Left cardiac atrium (tissue), 4 donors: ENCODE data around the gene EPHA8. TPM values are rescaled to one million over a fixed set of nuclear protein-coding genes. Genes with fewer than 3 reads are reported as not detected.

Experiments
- ATAC-seq, 2 donors: fragments of 200-7000 bp; cut with Tn5 transposase; one replicate each; pipeline ENCODE4 v1.9.1; 2020; ENCODE audit warnings: mild to moderate bottlenecking in 2 of 2, moderate library complexity in 2 of 2
- DNase-seq: peaks from one replicate; pipeline ENCODE4 v3.0.0-alpha.2; 2020
- intact Hi-C, 2 donors: fragments of 100-400 bp; cut with DNase I; formaldehyde crosslinking; loops; one replicate each; pipeline versions ENCODE4 v1.14.1 to v1.15.1; 2022 to 2023
- total RNA-seq, 2 donors: library from RNA; stranded (reverse); fragmentation: NEBNext Ultra II Directional; extraction: Animal tissue kit (Norgen Biotek cat#: 25700); gene quantifications; one replicate each; pipeline ENCODE4 v1.2.1, GENCODE V29; 2021
- donor health status: DM: no; HTN: yes; CAD: no.
- donor health status: DM: no; HTN: yes; CAD: no; lungs with severe emphysema.
- donor health status: DM: yes; HTN: yes; CAD: no.
- donor health status: Dilated cardiomyopathy.

The EPHA8 gene
- total RNA-seq, 2 donors from 2014 or later = not detected

DNA sequence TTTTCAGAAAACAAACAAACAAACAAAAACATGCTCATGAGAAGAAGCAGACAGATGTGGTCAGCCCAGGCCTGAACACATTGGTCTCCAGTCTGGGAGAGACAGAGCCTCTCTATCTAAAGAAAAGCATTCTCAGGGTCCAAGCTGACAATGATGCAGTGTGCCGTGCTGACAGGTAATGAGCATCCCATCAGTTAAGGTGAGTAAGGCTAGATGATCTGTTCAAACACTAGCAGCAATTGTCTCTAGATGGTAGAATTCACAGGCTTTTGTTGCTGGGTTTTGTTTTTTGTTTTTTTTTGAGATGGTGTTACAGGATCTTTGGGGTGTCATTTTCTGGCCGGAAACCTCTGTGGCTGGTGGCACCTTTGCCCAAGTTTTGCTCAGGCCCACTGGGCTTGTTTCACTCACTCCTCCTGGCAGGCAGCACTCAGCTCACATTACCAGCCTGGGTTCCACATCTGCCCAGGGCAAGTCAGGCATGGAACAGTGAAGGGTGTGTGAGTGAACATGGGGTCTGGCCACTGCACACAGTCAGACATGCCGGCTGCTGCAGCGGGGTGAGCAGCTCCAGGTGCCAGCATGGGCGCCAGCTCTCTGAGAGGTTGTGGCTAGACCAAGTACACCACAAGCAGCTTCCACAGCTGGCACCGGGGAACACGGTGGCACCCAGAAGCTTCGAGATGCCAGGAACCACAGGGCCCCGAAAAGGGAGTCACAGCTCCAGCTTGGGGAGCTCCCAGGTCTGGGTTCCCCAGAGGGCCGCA, 70.6 kb downstream of the EPHA8 start:
- no peak for ATAC-seq
- no peak for DNase-seq
- intact Hi-C loops = loop anchor here in 1 of 2 donors (10.0 kb wide), 1 partner anchor 99 kb away; no protein-coding TSS in a partner anchor

DNA sequence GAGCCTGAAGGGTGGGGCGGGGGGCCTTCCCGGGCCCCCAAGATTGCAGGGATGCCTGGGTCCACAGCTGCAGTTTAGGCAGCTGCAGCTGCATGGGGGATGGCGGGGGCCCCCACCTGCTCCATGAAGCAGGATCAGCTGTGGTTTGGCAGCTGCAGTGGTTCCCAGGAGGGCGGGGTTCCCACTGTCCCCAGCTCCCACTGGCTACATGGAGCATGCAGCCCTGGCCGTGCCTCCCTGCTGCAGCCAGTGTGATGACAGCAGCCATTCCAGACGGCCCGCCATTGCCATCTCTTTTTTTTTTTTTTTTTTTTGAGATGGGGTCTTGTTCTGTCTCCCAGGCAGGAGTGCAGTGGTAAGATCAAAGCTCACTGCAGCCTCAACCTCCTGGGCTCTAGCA, 72.1 kb downstream of the EPHA8 start:
- ATAC-seq (peak in 1 of 2 donors; percentile 48), DNase-seq (no peak)
- intact Hi-C loops = loop anchor here in 1 of 2 donors (10.0 kb wide), 1 partner anchor 101 kb away; no protein-coding TSS in a partner anchor

DNA sequence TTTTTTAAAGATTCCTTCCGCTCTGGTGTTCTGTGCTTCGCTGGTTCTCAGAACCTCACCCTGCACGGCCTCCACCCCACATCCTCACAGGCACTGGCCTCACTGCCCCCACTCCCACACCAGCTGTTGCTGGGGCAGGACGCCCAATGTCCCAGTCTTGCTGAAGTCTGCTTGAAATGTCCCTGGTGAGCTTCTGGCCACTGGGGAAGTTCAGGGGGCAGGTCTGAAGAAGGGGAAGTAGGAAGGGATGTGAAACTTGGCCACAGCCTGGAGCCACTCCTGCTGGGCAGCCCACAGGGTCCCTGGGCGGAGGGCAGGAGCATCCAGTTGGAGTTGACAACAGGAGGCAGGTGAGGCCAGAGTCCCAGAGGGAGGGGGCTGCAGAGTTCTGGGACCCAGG, 73.1 kb downstream of the EPHA8 start, which contains the start of gene C1QA:
TSS of gene C1QA (plus strand) at position 276 of the 400 bp plus-strand sequence. CDS start 989 bp downstream, outside the sequence.
- intact Hi-C loops = loop anchor here in 1 of 2 donors (10.0 kb wide), 1 partner anchor 102 kb away; no protein-coding TSS in a partner anchor
- ATAC-seq = peak; percentile 73 to 85

DNA sequence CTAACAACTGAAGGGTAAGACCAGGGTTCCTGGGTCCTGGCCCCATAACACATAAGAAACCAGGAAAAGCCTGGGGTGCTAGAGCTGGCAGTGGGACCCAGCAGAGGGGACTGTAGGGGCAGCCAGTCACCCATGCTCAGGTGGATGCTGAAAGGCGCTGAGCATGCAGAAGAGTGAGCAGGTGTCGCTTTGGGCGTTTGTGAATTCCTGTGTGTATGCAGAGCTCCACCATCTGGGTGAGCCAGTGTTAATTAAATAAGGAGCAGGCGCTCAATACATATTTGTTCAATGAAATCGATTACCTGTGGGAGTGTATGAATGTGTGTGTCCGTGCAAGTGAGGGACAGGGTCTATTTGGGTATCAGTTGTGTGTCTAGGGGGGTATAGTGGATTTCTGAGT, 73.6 kb downstream of the EPHA8 start:
- intact Hi-C loops = loop anchor here in 1 of 2 donors (10.0 kb wide), 1 partner anchor 102 kb away; no protein-coding TSS in a partner anchor
- no peak for ATAC-seq
- no peak for DNase-seq

More for the DNA sequence above, 73.1 kb downstream of the EPHA8 start, which contains the start of gene C1QA:
- peak; percentile 59 for DNase-seq

DNA sequence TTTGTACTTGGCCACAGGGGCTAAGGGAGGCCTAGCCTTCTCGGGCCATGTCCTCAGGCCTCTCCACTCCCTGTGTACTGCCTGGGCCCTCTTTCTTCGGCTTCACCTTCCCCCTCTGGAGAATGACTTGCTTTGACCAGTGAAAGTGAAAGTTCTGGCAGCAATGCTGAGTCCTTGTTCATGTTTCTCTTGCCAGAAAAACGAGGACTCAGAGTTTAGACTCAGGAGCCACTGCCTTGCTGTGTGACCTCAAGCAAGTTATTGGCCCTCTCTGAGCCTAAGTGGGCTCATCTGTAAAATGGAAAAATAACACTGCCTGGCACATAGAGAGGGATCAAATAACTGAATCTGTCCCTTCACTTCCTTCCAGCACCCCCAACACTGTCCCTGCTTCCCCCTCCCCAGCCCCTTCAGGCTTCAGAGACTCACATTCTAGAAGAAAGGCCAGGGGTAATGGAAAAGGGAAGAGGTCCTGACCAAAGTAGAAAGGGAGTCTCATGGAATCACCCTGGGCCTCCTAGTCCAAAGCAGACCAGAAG, 74.7 kb downstream of the EPHA8 start:
- intact Hi-C loops = loop anchor here in 1 of 2 donors (10.0 kb wide), 1 partner anchor 103 kb away; no protein-coding TSS in a partner anchor
- no peak for ATAC-seq
- no peak for DNase-seq

DNA sequence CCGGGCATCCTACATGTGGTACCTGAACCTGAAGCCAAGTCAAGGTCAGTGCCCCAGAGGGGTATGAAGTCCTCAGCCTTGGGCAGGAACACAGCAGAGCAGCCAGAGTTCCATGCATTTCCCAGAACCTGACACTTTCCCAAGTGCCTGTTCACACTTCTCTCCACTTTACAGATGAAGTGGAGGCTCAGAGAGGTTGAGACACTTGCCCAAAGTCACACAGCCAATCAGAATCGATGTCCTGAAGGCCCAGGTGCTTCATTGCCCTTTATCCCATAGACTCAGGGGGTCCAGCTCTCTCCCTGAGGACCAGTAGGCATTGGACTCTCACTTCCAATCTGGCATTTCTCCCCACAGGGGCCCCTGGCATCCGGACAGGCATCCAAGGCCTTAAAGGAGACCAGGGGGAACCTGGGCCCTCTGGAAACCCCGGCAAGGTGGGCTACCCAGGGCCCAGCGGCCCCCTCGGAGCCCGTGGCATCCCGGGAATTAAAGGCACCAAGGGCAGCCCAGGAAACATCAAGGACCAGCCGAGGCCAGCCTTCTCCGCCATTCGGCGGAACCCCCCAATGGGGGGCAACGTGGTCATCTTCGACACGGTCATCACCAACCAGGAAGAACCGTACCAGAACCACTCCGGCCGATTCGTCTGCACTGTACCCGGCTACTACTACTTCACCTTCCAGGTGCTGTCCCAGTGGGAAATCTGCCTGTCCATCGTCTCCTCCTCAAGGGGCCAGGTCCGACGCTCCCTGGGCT, 75.4 kb downstream of the EPHA8 start:
- DNase-seq (no peak), ATAC-seq (no peak)
- intact Hi-C loops = loop anchor here in 1 of 2 donors (10.0 kb wide), 1 partner anchor 104 kb away; no protein-coding TSS in a partner anchor

DNA sequence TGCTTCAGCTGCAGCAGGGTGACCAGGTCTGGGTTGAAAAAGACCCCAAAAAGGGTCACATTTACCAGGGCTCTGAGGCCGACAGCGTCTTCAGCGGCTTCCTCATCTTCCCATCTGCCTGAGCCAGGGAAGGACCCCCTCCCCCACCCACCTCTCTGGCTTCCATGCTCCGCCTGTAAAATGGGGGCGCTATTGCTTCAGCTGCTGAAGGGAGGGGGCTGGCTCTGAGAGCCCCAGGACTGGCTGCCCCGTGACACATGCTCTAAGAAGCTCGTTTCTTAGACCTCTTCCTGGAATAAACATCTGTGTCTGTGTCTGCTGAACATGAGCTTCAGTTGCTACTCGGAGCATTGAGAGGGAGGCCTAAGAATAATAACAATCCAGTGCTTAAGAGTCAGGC, 76.0 kb downstream of the EPHA8 start:
- intact Hi-C loops = loop anchor here in 1 of 2 donors (10.0 kb wide), 1 partner anchor 104 kb away; no protein-coding TSS in a partner anchor
- ATAC-seq = no peak
- DNase-seq = no peak

DNA sequence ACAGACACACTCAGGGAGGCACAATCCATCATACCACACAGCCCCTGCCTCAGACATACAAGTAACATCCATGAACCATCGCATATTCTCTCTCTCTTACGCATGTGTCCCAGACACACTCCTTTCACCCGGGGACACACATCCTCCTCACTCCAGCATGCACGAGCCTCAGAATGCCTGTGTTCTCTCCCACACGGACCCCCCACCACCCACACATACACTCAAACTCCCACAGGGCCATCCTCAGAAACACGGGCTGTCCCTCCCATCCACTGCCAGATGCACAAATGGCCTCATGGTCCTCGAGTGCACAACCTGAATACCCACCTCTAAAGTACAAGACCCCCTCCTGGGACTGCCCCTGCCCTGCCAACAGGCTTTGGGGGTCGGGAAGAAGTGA, 78.0 kb downstream of the EPHA8 start:
- ATAC-seq (no peak), DNase-seq (no peak)
- intact Hi-C loops = no loop called here

DNA sequence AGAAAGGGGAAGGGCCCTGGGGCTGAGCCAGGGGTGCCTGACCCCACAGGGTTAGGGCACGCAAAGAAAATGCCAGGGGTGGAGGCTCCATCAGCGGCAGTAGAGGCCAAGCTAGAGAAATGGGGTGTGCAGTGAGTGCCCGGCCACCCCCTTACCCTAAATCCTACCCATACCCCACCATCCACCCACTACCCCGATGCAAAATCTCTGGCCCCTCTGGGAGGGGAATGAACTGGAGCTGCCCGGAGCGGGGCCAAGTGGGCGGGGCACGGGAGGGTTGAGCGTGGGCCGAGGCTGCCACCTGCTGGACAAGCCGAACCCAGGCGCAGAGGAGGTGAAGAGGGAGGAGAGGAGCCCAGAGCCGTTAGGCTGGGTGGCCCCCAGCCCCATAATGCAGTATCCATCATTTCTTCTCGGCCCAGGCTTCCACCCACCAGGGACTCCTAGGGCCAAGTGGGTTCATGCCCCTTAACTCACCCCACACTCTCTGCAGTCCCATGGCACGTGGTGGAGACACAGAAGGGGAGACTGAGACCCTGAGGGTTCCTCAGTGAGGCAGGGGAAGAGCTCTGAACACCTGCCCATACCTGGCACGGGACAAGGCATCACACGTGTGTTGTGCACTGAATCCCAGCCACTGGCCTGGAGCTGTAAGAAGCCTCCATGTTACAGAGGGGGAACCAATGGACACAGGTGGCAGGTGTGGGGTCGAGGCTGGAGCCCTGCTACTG, 78.8 kb downstream of the EPHA8 start:
- DNase-seq (peak; percentile 90), ATAC-seq (peak; percentile 79 to 88)
- intact Hi-C loops = loop anchor here (1.0 to 2.0 kb wide), 2 partner anchors 221 to 222 kb away; no protein-coding TSS in a partner anchor

DNA sequence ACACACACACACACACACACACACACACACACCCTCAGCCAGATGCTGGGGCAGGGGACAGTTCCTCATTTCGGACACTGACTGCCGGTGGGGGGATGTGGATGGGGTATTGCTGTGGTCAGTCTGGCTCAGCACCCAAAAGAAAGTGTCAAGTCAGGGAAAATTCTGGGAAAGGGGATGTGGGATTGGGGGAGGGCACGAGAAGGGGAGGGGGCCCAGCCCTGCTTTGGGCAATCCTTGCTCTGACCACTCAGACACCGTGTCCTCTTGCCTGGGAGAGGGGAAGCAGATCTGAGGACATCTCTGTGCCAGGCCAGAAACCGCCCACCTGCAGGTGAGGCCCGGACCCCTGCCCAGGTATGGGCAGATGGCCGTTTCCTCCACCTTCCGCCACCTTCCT, 80.1 kb downstream of the EPHA8 start, which contains the start of gene C1QC:
TSS of gene C1QC (plus strand) at position 253 of the 400 bp plus-strand sequence. CDS start 391 bp downstream, outside the sequence.
- peak; percentile 28 to 61 for ATAC-seq
- intact Hi-C loops = loop anchor here in 1 of 2 donors (2.0 kb wide), 1 partner anchor 223 kb away; no protein-coding TSS in a partner anchor
- DNase-seq = peak; percentile 55

DNA sequence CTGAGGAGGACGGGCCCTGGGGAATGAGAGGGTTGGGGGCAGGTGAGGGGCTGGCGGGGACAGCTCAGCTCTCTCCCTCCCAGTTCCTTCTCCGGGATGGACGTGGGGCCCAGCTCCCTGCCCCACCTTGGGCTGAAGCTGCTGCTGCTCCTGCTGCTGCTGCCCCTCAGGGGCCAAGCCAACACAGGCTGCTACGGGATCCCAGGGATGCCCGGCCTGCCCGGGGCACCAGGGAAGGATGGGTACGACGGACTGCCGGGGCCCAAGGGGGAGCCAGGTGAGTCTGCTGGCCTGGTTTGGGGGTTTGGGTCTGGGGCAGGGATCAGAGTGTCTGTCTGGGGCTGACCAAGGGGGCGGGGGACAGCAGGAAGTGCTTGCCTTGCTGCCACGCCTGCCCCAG, 80.6 kb downstream of the EPHA8 start:
- no peak for ATAC-seq
- DNase-seq = no peak
- intact Hi-C loops = loop anchor here in 1 of 2 donors (2.0 kb wide), 2 partner anchors 217 to 223 kb away; no protein-coding TSS in a partner anchor

DNA sequence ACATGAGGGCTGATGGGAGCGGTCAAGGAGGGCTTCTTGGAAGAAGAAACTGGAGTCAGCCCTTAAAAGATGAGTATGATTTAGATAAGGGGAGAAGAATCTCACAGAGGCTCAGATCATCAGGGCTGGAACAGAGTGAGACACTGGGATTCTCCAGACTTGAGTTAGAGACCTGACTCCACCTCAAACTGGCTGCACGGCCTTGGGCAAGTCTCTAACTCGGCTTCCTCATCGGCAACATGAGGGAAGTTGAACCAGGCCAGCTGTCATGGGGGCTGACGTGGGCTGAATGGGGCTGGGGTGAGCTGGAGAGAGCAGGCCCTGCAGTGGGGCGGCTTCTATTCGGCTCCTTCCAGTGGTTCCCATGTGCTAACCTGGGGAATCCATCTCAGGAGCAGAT, 82.6 kb downstream of the EPHA8 start:
- ATAC-seq (peak in 1 of 2 donors; percentile 11), DNase-seq (no peak)
- intact Hi-C loops = loop anchor here in 1 of 2 donors (2.0 kb wide), 1 partner anchor 219 kb away; no protein-coding TSS in a partner anchor

DNA sequence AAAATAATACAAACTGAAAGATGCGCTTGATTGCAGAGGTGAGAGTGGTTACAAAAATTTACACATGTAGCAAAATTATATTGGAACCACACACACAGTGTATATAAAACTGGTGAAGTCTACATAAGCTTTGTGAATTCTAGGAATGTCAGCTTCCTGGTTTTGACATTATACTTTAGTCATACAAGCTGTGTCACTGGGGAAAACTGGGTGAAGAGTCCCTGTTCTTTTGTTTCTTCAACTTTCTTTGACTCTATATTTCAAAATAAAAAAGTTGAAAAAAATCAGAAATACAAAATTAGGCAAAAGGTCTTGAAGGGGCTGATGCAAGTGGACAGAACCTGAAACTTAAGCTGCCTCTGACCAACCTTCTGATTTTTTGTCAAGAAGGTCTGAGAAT, 83.1 kb downstream of the EPHA8 start:
- no peak for DNase-seq
- intact Hi-C loops = no loop called here
- no peak for ATAC-seq

DNA sequence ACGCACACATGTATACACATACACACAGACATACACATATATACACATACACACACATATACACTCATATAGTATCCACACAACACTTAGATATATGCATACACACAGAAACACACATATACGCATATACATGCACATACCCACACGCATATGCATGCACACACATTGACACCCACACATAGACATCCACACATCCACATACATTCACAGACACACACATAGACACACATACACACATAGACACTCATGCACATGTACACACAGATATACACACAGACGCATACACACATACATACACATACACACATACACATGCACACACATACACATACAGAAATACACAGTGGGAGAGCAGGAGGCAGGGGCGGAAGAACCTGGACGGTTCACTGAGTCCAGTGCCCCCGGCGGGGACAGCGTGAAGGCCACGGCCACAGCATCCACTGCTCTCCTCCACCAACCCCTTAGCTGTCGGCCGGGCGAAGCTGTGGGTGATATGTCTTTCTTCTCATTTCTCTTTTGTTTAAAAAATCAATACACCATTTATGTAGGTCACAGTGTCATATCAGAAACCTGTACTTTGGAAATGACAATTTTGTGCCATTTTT, 86.9 kb downstream of the EPHA8 start:
- DNase-seq (no peak), ATAC-seq (no peak)
- intact Hi-C loops = no loop called here

DNA sequence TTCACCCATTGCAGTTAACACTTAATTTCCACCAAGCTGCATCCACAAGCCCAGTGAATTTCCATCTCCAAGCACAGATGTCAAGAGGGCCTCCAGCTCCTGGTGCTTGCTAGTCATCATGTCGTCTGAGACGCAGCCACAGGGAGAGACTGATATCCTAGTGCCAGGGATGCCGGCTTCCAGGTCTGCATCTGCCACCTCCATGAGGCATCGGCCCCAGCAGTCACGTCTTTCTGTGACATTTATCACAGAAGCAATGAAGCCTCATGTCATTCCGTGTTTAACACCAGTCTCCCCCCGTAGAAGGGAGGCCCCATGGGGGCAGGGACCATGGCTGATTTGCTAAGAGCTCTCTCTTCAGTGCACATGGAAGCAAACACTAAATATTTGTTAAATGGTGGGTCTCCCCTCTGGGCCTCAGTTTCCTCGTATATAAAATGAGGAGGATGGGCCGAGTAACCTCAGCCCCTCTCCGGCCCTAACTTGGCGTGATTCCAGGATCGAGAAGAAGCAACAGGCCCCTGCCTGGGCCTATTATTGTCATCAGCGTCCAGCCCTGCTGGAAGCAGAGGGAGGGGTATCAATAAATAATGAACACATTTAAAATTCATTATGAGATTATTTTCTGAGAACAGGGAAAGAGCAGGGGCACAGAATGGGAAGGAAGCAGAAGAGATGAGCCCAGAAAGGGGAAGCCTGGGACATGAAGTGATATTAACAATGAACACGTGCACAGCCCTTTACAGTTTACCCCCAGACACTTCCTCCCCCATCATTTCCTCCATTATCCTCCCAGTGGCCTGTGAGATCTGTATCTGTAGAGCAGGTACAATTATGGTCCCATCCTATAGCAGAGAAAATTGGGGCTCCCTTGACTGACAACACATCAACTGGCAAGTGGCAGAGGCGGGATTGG, 88.9 kb downstream of the EPHA8 start:
- intact Hi-C loops = no loop called here
- peak; percentile 50 to 67 for ATAC-seq
- no peak for DNase-seq

DNA sequence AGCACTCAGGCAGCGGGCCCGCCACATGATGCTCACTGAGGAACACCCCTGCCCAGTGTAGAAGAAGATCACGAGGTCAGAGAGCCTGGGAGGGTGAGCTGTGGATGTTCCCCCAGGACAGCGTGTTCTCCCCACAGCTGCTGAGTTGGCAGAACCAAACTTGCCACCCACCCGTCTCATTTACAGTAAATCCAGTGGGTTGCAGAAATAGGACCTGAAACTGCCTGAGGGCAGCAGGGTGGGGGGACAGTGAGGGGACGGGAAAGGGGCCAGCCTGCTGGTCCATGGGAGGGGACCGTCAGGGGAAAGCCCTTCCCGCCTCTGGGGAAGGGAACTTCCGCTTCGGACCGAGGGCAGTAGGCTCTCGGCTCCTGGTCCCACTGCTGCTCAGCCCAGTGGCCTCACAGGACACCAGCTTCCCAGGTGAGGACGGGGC, 89.6 kb downstream of the EPHA8 start, which contains the start of gene C1QB:
TSS of gene C1QB (plus strand) at position 356 of the 436 bp plus-strand sequence. CDS start 6,227 bp downstream, outside the sequence.
- intact Hi-C loops = no loop called here
- peak; percentile 74 to 84 for ATAC-seq
- DNase-seq = peak; percentile 45
